ENCODE measurements around the gene ABHD12.

ABHD12 gene

DNA sequence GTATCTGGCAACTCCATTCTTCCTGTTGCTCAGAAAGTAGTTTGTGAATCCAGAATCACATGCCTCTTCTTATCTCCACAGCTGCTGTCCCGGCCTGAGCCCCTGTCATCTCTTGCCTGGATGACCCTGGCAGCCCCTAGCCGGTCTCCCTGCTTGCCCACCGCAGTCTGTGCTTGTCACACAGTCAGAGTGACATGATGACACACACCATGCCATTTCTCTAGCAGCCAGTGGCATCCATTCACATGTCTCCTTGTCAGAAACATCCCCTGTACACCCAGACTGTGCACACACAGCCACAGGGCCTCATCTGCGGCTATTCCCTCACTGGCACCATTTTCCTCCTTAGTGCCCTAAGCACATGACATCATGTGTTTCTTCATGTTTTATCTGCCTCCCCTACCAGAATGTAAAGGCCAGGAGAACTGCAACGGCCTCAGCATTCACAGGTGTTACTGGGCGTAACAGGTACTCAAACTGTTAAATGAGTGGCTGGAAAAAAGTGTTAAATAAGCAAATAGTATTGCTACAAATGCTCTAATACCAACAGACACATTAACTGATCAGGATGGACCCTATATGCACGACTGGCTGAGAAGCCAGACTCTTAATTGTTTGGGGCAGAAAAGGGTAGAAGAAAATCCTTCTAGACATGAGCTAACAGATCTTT, 9.6 kb downstream of the ABHD12 start:
- no peak for DNase-seq

GRCh38 chr20:25378884-25379733, 11.5 kb downstream of the ABHD12 start:
- DNase-seq = no peak

DNA sequence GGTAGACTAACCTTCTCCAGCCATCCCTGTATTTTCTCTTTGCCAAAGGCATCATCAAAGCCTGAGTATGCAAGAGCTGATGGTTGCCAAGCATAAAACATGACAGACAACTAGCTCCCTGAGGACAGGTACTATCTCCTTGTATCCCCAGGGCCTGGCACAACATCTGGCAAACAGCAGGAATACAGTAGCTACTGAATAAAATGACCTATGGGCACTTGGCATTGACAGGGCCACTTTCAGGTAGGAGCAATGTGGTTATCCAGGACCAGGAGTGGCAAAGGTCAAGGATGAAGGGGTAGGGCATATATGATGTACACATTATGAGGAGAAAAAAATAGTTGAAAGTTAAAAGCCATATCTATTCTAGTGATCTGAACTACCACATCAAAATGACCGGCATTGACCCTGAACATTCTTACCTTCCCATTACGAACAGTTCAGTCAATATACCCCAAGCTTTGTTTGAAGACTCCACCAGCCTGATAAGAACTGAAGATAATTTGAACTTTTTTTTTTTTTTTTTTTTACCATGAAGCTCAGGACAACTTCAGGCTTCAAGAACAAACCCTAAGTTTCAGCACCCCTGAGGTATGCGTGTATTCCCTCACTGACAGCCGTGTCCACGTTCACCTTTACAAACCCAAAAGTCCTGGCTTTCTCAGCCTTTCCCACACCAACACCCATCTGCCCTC, 12.3 kb downstream of the ABHD12 start:
- no peak for DNase-seq

DNA sequence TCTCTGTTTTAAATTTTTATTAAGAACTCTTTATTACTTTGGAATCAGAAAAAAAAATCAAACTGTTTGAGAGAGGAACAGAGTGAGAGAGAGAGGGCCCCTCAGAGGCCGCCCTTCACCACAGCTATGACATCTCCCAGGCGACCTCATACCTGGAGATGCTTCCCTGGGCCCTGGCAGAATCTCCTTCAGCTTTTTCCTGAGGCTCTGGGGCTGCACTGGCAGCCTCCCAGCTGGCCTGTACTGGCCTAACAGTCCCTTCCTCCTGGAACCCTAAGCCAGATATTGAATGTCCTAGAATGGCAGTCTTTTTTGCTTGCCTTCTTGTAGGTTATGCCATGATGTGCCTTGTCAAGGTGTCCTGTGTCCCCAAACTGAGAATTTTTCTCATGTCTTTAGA, 13.7 kb downstream of the ABHD12 start:
- DNase-seq = no peak

- DNase-seq = no peak
Measured at GRCh38 chr20:25376236-25376635, 14.4 kb downstream of the ABHD12 start.

DNA sequence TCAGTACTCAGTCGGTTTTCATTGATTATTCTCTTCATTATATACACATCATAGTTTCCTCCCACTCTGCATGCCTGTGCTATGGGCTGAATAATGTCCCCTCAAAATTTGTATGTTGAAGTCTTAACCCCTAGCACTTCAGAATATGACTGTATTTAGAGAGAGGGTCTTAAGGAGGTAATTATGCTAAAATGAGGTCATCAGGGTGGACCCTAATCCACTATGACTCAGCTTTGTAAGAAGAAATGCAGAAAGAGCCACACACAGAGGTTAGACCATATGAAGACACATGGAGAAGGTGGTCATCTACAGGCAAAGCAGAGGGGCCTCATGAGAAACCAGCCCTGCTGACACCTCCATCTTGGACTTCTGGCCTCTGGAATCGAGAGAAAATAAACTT, 15.8 kb downstream of the ABHD12 start:
- DNase-seq = no peak

GRCh38 chr20:25372584-25373336, 17.9 kb downstream of the ABHD12 start:
- no peak for DNase-seq

GRCh38 chr20:25369971-25370370, 20.7 kb downstream of the ABHD12 start:
- DNase-seq = no peak

GRCh38 chr20:25369529-25369928, 21.1 kb downstream of the ABHD12 start:
- no peak for DNase-seq

- no peak for DNase-seq
Measured at GRCh38 chr20:25368976-25369375, 21.7 kb downstream of the ABHD12 start.

- no peak for DNase-seq
Measured at GRCh38 chr20:25368526-25368925, 22.1 kb downstream of the ABHD12 start.

- no peak for DNase-seq
Measured at GRCh38 chr20:25364879-25365699, 25.5 kb downstream of the ABHD12 start.

- no peak for DNase-seq
Measured at GRCh38 chr20:25364180-25364788, 26.4 kb downstream of the ABHD12 start.

DNA sequence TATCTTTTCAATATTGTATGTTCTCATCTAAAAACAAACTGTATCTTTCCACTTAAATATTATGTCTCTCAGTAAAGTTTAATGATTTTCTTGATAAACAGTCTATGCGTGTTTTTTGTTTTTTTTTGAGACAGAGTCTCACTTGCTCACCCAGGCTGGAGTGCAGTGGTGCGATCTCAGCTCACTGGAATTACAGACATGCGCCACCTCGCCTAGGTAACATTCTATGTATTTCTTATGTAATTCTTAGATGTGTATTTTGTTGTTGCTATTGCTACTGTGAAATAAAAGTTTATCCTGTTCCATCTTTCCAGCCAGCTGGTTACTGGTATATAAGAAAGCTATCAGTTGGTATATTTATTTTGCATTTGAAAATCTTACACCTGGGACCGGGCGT, 29.4 kb downstream of the ABHD12 start:
- DNase-seq = no peak

- no peak for DNase-seq
Measured at GRCh38 chr20:25360631-25361286, 29.9 kb downstream of the ABHD12 start.

DNA sequence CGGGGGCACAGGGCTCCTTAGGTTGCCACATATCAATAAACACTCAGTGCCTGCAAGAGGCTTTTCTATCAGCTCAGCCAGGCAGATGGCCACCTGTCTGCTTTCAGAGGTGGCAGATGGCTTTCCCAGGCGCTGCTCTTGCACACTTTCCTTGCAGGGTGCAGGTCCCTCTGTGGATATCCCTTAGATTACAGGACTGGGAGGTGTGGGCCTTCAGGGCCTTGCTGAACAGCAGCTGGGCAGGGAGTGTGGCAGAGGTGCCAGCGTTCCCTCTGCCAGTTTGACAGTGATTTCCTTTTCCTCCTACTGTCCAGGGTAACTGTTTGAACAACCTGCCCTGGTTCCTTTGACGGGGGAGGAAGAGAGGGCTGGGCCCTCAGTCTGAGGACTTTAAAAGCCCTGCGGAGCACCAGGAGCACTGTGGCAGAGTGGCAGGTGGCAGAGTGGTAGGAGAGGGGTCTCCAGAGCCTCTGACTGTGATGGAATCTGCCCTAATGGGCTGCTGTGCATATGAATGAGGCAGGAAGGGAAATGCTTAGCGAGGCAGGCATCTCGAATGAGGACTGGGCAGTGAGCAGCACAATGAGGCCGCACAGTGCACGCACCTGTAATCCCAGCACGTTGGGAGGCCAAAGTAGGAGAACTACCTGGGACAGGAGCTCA, 34.2 kb downstream of the ABHD12 start:
- peak; percentile 69 for DNase-seq

DNA sequence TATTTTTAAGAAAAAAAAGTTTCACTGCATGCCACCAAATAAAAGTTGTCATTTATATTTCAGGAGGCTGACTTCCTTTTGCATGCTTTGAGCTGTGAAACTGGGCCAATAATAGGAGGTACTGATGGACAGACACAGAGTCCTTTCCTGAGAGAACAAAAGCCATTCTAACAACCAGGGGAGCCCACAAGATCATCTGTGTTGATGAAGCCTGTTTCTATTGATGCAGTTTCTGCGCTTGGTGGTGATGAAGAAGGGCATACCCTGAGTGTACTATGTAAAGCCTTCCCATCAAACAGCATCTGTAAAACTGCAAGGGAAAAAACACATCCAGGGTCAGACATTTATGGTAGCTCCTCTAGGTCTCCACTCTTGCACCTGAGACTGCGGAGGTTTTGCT, 34.8 kb downstream of the ABHD12 start:
- DNase-seq = no peak

DNA sequence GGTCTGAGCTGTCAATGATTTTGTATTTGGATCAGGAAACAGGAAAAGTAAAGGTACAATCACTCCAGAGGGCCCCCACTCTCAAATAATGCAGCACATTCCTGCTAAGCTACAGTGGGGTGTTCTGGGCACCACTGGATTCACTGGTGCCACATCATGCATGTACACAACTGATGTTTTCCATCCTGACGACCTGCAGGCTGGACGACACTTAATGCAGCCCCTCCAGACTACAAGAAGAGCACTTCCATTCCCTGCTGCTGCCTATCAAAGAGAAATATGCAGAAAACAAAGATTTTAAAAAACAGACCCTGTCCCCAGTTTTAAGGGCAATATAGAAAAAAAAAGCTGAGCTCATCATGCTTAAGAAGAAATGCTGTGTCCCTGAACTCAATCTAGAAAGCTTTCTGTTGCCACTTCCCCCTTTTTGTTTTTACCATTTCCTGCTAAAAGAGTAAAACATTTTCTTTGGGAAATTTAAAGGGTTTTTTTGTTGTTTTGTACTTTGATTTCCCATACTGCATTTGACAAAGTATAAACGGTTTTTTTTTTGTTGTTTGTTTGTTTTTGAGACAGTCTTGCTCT, 35.5 kb downstream of the ABHD12 start:
- no peak for DNase-seq

GRCh38 chr20:25353747-25354705, 36.6 kb downstream of the ABHD12 start:
- no peak for DNase-seq
